B cell (primary cell): ENCODE results near the gene ARHGEF7. TPM values are rescaled to one million over a fixed set of nuclear protein-coding genes. Genes with fewer than 3 reads are reported as not detected.

ENCODE experiments used
- ATAC-seq: fragments of 200-7000 bp; cut with Tn5 transposase; one replicate; pipeline ENCODE4 v1.10.0; 2021; ENCODE audit warnings: low read depth, mild to moderate bottlenecking, moderate number of reproducible peaks, moderate library complexity
- CTCF ChIA-PET: fragments of 350-600 bp; sonication (Branson Sonifier 250); formaldehyde crosslinking; loops from one replicate; lab custom pipeline; 2021; ENCODE audit warnings: antibody characterized with exemption, inconsistent platforms; lab: Charles Lee
- POLR2A ChIA-PET: fragments of 350-600 bp; sonication (Branson Sonifier 250); formaldehyde crosslinking; loops from one replicate; lab custom pipeline; 2021; ENCODE audit warnings: antibody characterized with exemption; lab: Charles Lee
- DNase-seq: peaks from one replicate; pipeline ENCODE4 v3.0.0; 2013
- H2AFZ ChIP-seq: 2 replicates; pipeline ENCODE4 v1.6.1; 2012; ENCODE audit warnings: mild to moderate bottlenecking, low read depth, low read length; ENCODE audit not compliant: insufficient read depth, poor library complexity, severe bottlenecking
- H3K27ac ChIP-seq, 2 donors: 1 replicate in 1 of 2; 2 replicates in 1 of 2; pipeline ENCODE4 v1.5.1; 2012 to 2013; ENCODE audit warnings: low read length in 2 of 2, mild to moderate bottlenecking in 2 of 2, moderate library complexity in 1 of 2
- H3K27me3 ChIP-seq, 4 experiments: fragments of 200-600 bp in 1 of 4; sonication (generic) in 1 of 4; replicated peaks in 1 of 4; 1 replicate in 2 of 4; 2 replicates in 2 of 4; pipeline versions ENCODE4 v1.6.1 to v1.7.0; 2013 to 2016; ENCODE audit warnings: low read length in 3 of 4, mild to moderate bottlenecking in 2 of 4, mixed read lengths in 1 of 4, moderate library complexity in 1 of 4; ENCODE audit not compliant: insufficient read depth in 4 of 4, control insufficient read depth in 3 of 4; ENCODE audit errors: control extremely low read depth in 1 of 4
- H3K36me3 ChIP-seq, 2 experiments: replicated peaks in 1 of 2; 1 replicate in 1 of 2; 2 replicates in 1 of 2; pipeline versions ENCODE4 v1.6.1 to v1.7.1; 2013; ENCODE audit warnings: low read length in 1 of 2; ENCODE audit not compliant: insufficient read depth in 2 of 2, control insufficient read depth in 1 of 2; ENCODE audit errors: control extremely low read depth in 1 of 2, extremely low read depth in 1 of 2
- H3K4me1 ChIP-seq, 2 donors: fragments of 200-600 bp in 1 of 2; sonication (generic) in 1 of 2; 1 replicate in 1 of 2; 2 replicates in 1 of 2; pipeline versions ENCODE4 v1.5.1 to v1.6.1; 2013 to 2017; ENCODE audit warnings: low read length in 2 of 2; ENCODE audit not compliant: control insufficient read depth in 2 of 2, insufficient read depth in 2 of 2
- H3K4me2 ChIP-seq: replicated peaks from 2 replicates; pipeline ENCODE3; 2012; ENCODE audit warnings: mild to moderate bottlenecking, low read depth, low read length; ENCODE audit not compliant: poor library complexity, severe bottlenecking
- H3K4me3 ChIP-seq, 5 experiments: fragments of 200-600 bp in 1 of 5; sonication (generic) in 1 of 5; 1 replicate in 3 of 5; 2 replicates in 2 of 5; pipeline versions ENCODE4 v1.5.1 to v1.7.0; 2011 to 2016; ENCODE audit warnings: low read length in 4 of 5, mild to moderate bottlenecking in 4 of 5, low read depth in 2 of 5, control low read depth in 1 of 5, moderate library complexity in 1 of 5; ENCODE audit not compliant: insufficient read depth in 1 of 5; ENCODE audit errors: control extremely low read depth in 1 of 5, extremely low read depth in 1 of 5
- H3K79me2 ChIP-seq: fragments of 200-600 bp; sonication (generic); one replicate; pipeline ENCODE4 v1.6.0; 2016; ENCODE audit warnings: low read length; ENCODE audit not compliant: control insufficient read depth, insufficient read depth
- H3K9ac ChIP-seq: fragments of 200-600 bp; sonication (generic); 2 replicates; pipeline ENCODE4 v1.6.1; 2017; ENCODE audit warnings: mild to moderate bottlenecking, low read length, moderate library complexity
- H3K9me3 ChIP-seq, 3 donors: one replicate each; pipeline versions ENCODE4 v1.6.1 to v1.7.1; 2013; ENCODE audit warnings: low read length in 2 of 3; ENCODE audit not compliant: control insufficient read depth in 2 of 3, insufficient read depth in 1 of 3; ENCODE audit errors: control extremely low read depth in 1 of 3
- H4K20me1 ChIP-seq: 2 replicates; pipeline ENCODE4 v1.6.0; 2012; ENCODE audit warnings: mild to moderate bottlenecking, low read length; ENCODE audit not compliant: insufficient read depth, control insufficient read depth, poor library complexity, severe bottlenecking
- H3K27ac Mint-ChIP-seq: one replicate; pipeline ENCODE4 v1.8.0; 2021; ENCODE audit warnings: mixed read lengths
- H3K27me3 Mint-ChIP-seq: one replicate; pipeline ENCODE4 v1.8.0; 2021; ENCODE audit warnings: mixed read lengths
- H3K4me1 Mint-ChIP-seq: one replicate; pipeline ENCODE4 v1.8.0; 2021; ENCODE audit warnings: mixed read lengths
- H3K4me3 Mint-ChIP-seq: one replicate; pipeline ENCODE4 v1.8.0; 2021; ENCODE audit warnings: mixed read lengths
- H3K9me3 Mint-ChIP-seq: one replicate; pipeline ENCODE4 v1.8.0; 2022; ENCODE audit warnings: mixed read lengths; ENCODE audit not compliant: insufficient read depth
- EZH2 ChIP-seq: IDR thresholded peaks from 2 replicates; pipeline ENCODE4 v1.6.1; 2012; ENCODE audit warnings: borderline replicate concordance, low read depth, mild to moderate bottlenecking, moderate library complexity, low read length; ENCODE audit not compliant: insufficient read depth, poor library complexity, severe bottlenecking
- WGBS: methylation state at CpG from one replicate; pipeline ENCODE4 v1.1.5; 2013; ENCODE audit warnings: missing lambda C conversion rate; ENCODE audit not compliant: insufficient coverage; 5-methylcytosine and 5-hydroxymethylcytosine counted together
- intact Hi-C: fragments of 100-400 bp; cut with micrococcal nuclease; formaldehyde crosslinking; loops from one replicate; pipeline ENCODE4 v1.10.0; 2022
- polyA plus RNA-seq: library from polyadenylated mRNA; depleted of rRNA; stranded (reverse); fragments of >200 nt; gene quantifications from 2 replicates; pipeline ENCODE4 v1.2.3, GENCODE V29; 2012
- total RNA-seq, 2 donors: library from RNA; stranded (reverse); fragments of 120-200 nt in 1 of 2; gene quantifications; 1 replicate in 1 of 2; 2 replicates in 1 of 2; pipeline versions ENCODE4 v1.2.3 to v1.2.4, GENCODE V29; 2013 to 2022
- TF ChIP-seq, protein P1 (sequence below): fragments of 200-600 bp; IDR thresholded peaks from one replicate; pipeline ENCODE4 v1.8.0; 2022; ENCODE audit warnings: antibody characterized with exemption, mild to moderate bottlenecking

Gene ARHGEF7
- total and polyA plus RNA-seq, 2 donors (not counting 1 experiment from before 2014, with no cell fraction given), result 62.3 to 125 TPM

DNA sequence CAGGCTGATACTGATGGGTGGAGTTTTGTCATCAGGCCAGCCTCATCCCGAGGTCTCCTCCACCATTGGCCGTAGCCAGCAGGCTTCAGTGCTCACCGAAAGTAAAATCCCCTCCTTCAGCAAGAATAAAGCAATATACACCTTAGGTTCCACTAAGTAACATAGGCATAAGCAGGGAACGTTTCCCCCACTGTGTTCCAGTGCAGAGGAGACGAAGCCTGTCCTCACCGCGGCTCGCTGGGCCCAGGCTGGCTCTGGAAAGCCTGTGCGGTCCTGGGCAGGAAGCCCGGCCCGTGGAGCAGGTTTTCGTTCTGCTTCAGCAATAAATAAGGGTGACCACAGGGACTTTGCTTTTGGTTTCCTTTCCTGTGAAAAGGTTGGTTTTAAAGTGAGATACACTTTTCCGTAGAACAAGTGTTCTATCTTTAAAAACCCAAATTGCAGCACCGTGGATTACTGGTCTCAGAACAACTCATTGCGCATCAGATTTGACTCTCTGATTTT lies 189.0 kb downstream of the ARHGEF7 start:
- POLR2A ChIA-PET, result no interaction called here
- peaks cover 1% of the 10 kb centered on the region for H3K9me3 Mint-ChIP-seq
- Histone ChIP-seq H4K20me1 (peaks cover 6% of the 10 kb centered on the region), H2AFZ (no peak overlapping the region), H3K27ac (no peak overlapping the region), H3K4me2 (no peak overlapping the region), H3K9ac (no peak overlapping the region), H3K4me3 (no peak overlapping the region), H3K27me3 (no peaks in the 10 kb centered on the region), H3K79me2 (peaks cover 4% of the 10 kb centered on the region), H3K9me3 (peaks cover 0 to 9% (median 0%) of the 10 kb centered on the region in 3 donors), H3K36me3 (peaks cover 13 to 71% of the 10 kb centered on the region in 2 experiments), H3K4me1 (no peaks in the 10 kb centered on the region)
- ATAC-seq (no peak), DNase-seq (no peak)
- peaks cover 8% of the 10 kb centered on the region for H3K4me1 Mint-ChIP-seq
- CTCF ChIA-PET, result no interaction called here
- H3K4me3 Mint-ChIP-seq, result no peak overlapping the region
- H3K27me3 Mint-ChIP-seq, result no peaks in the 10 kb centered on the region
- 77% methylated on average over 11 of the region's 15 CpGs for WGBS
- TF ChIP-seq EZH2, result no peak
- TF ChIP-seq, protein P1, sequence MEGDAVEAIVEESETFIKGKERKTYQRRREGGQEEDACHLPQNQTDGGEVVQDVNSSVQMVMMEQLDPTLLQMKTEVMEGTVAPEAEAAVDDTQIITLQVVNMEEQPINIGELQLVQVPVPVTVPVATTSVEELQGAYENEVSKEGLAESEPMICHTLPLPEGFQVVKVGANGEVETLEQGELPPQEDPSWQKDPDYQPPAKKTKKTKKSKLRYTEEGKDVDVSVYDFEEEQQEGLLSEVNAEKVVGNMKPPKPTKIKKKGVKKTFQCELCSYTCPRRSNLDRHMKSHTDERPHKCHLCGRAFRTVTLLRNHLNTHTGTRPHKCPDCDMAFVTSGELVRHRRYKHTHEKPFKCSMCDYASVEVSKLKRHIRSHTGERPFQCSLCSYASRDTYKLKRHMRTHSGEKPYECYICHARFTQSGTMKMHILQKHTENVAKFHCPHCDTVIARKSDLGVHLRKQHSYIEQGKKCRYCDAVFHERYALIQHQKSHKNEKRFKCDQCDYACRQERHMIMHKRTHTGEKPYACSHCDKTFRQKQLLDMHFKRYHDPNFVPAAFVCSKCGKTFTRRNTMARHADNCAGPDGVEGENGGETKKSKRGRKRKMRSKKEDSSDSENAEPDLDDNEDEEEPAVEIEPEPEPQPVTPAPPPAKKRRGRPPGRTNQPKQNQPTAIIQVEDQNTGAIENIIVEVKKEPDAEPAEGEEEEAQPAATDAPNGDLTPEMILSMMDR, result no peak
- H3K27ac Mint-ChIP-seq, result peak overlapping the region; percentile 48
- intact Hi-C loops, result no loop called here

DNA sequence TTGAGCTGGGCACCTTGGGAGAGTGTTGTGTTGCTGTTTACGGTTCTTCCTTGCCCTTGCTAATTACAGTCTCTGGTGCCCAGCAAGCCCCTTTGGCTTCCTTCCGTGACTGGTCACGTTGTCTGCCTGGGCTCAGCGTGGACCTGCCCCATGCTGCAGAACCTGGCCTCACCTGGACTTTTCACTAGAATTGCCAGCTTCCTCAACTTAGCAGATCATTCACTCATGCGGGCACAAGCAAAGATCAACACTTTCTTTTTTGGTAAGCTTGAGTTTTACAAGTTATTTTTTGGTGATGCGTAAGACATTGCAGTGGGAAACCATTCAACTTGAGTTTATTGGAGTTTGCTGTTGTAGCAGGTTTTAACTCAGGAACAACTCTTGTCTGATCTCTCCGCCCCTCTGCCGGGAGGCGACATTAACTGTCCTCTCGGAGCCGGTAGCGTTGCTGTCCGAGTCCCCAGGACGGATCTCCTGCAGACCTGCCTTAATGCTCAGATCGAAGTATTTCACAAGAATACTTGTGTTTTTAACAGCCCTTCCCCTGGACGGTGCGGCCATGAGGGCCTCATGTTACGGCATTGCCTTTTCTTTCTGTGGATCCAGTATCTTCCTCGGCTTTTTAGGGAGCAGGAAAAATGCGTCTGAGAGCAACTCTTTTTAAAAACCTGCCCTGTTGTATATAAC lies 189.6 kb downstream of the ARHGEF7 start:
- H3K27me3 ChIP-seq, result no peaks in the 10 kb centered on the region
- POLR2A ChIA-PET, result no interaction called here
- Mint-ChIP-seq H3K4me1 (peaks cover 8% of the 10 kb centered on the region), H3K27me3 (no peaks in the 10 kb centered on the region), H3K4me3 (no peak overlapping the region), H3K27ac (peak overlapping the region; percentile 48), H3K9me3 (peaks cover 2% of the 10 kb centered on the region)
- peaks cover 0 to 9% (median 0%) of the 10 kb centered on the region in 3 donors for H3K9me3 ChIP-seq
- H3K36me3 ChIP-seq, result peaks cover 11 to 69% of the 10 kb centered on the region in 2 experiments
- H3K4me1 ChIP-seq, result no peaks in the 10 kb centered on the region
- H3K9ac ChIP-seq, result no peak overlapping the region
- peaks cover 6% of the 10 kb centered on the region for H4K20me1 ChIP-seq
- DNase-seq, result no peak
- TF ChIP-seq, protein P1, result no peak
- no peak for TF ChIP-seq EZH2
- 95% methylated on average over 19 of the region's 20 CpGs for WGBS
- no peak overlapping the region for H2AFZ ChIP-seq
- CTCF ChIA-PET, result interaction anchor here (1.2 kb wide), 1 partner anchor 237 kb away, joined by 3 read pairs; no protein-coding TSS in a partner anchor
- H3K4me2 ChIP-seq, result no peak overlapping the region
- H3K79me2 ChIP-seq, result peaks cover 4% of the 10 kb centered on the region
- intact Hi-C loops, result no loop called here
- ATAC-seq, result no peak
- no peak overlapping the region for H3K27ac ChIP-seq
- H3K4me3 ChIP-seq, result no peak overlapping the region
